ENCODE data around the gene SEC31A.

DNA sequence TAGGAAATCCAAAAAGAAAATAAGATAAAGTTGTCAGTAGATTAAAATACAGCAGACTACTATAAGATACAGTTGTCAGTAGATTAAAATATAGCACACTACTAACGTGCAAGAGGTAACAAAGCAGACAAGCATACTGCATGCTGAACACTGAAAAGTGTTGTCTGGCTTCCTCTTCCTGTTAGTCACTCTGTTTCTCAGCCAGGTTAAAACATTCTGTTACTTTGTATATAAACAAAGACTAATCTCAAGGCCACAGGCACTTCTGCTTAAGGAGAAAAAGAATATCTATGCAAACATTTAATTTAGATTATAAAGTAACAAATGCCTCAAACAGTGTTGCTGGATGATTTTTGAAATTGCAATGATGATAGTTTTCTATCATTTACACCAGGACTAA lies 51.3 kb downstream of the SEC31A start:
- TF ChIP-seq YY1 (IDR thresholded peaks at IDR 0.05; ENCODE audit: insufficient read depth, insufficient read length) (no peak), ZNF274 (IDR thresholded peaks at IDR 0.05; ENCODE audit: low read depth, low read length) (no peak)

All from NT2/D1 (cell line).